SK-N-SH (cell line): ENCODE measurements around the gene TMUB1.

ENCODE experiments used
- CTCF ChIP-seq: fragments of 200-600 bp; sonication (generic); IDR thresholded peaks from 2 replicates; pipeline ENCODE4 v1.6.1; 2017; ENCODE audit warnings: antibody characterized with exemption, mild to moderate bottlenecking, moderate library complexity
- SIN3A ChIP-seq: IDR thresholded peaks from 2 replicates; pipeline ENCODE4 v1.6.1; 2012; ENCODE audit warnings: low read depth, mild to moderate bottlenecking, low read length, moderate library complexity, borderline replicate concordance
- SMC3 ChIP-seq: IDR thresholded peaks from 2 replicates; pipeline ENCODE4 v1.6.1; 2012; ENCODE audit warnings: low read depth, low read length, improper control_type of control experiment
- YY1 ChIP-seq: IDR thresholded peaks from 2 replicates; pipeline ENCODE4 v1.4.0; 2012; ENCODE audit warnings: low read depth, mild to moderate bottlenecking
- TF ChIP-seq, protein P1 (sequence below): IDR thresholded peaks from 2 replicates; pipeline ENCODE4; 2012

DNA sequence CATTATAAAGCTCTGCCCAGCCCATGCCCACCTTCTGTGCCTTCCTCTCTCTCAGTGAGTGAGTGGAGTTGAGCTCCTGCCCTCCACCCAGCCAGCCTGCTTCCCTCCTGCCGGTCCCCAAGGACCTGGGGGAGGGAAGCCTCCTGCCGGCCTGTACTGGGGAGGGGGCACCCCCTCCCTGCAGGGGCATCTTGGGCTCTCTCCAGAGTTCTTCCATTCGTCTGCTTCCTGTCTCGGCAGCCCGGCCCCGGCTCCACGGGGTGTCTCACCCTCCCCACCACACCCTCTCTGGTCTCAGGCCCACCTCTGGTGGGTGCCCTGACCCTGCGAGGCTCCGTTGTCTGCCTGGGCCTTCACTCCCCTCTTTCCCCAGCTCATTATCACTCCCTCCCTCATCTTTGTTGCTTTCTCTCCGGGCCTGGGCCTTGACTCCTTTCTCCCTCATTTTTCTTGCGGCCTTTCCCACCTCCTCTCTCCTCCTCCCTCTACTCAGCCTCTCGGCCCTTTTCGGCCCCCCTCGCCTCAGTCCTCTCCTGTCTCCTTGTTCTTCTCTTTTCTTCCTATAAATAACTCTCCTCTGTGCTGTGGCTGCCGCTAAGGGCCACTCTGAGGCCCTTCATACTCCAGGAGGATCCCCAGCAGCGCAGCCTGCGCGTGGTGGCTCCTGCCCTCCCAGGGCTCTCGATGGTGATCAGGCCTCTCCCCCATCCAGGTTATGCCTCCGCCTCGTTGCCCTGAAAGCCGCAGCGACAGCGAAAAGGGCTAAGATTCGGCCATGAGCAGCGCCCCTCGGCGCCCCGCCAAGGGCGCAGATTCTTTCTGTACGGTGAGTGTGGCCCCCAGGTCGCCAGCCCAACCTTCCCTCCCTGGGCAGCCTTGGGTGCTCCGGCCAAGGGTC lies 21.8 kb downstream of the TMUB1 start:
- TF ChIP-seq, protein P1, sequence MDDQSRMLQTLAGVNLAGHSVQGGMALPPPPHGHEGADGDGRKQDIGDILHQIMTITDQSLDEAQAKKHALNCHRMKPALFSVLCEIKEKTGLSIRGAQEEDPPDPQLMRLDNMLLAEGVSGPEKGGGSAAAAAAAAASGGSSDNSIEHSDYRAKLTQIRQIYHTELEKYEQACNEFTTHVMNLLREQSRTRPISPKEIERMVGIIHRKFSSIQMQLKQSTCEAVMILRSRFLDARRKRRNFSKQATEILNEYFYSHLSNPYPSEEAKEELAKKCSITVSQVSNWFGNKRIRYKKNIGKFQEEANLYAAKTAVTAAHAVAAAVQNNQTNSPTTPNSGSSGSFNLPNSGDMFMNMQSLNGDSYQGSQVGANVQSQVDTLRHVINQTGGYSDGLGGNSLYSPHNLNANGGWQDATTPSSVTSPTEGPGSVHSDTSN, result no peak
- TF ChIP-seq CTCF, result no peak
- no peak for TF ChIP-seq YY1
- no peak for TF ChIP-seq SMC3
- TF ChIP-seq SIN3A, result no peak
